CD4-positive, alpha-beta T cell treated with Interleukin-21 for 1 hour (primary cell): Measurements from ENCODE around the gene PCOLCE2.

Source experiments
- DNase-seq: peaks from one replicate; pipeline ENCODE4 v3.0.0-alpha.2; 2020

PCOLCE2 gene

DNA sequence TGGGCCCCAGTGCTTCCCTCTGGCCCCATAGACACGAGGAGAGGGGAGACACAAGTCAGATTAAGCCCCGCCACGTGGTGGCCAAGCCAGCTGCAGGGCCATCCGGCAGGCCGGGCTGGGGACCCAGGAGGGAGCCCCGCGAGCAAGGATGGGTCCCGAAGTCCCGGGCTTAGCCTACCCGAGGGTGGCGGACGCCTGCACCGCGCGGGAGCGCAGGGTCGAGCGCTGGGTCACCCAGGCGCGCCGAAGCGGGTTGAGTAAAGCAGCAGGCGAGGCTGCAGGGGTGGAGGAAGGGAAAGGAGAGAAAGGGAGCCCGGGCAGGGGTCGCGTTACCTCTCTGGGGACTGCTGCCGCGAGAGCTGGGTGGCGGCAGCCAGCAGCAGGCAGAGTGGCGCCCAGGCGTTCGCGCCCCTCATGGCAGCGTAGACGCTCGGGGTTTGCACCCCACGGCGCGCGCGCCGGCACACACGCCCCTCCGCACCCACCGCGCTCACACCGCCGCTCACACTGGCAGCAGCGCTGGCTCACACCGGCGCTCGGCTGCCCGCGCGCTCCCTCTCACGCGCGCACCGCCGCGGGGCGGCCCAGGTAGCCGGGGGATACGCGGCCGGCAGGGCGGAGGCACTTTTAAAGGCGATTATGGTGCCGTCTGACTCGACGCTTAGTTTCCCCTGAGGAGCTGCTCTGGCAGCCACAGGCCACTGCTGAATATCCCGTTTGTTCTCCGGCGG is at the start of gene PCOLCE2:
PCOLCE2 (minus strand) TSS at position 603 of the 731 bp plus-strand sequence; CDS start at position 416, 187 bp downstream.
- DNase-seq = no peak

GRCh38 chr3:142935963-142936362 is 47.1 kb upstream of the PCOLCE2 start:
- DNase-seq = no peak

GRCh38 chr3:142934887-142935269 is 46.0 kb upstream of the PCOLCE2 start:
- no peak for DNase-seq

DNA sequence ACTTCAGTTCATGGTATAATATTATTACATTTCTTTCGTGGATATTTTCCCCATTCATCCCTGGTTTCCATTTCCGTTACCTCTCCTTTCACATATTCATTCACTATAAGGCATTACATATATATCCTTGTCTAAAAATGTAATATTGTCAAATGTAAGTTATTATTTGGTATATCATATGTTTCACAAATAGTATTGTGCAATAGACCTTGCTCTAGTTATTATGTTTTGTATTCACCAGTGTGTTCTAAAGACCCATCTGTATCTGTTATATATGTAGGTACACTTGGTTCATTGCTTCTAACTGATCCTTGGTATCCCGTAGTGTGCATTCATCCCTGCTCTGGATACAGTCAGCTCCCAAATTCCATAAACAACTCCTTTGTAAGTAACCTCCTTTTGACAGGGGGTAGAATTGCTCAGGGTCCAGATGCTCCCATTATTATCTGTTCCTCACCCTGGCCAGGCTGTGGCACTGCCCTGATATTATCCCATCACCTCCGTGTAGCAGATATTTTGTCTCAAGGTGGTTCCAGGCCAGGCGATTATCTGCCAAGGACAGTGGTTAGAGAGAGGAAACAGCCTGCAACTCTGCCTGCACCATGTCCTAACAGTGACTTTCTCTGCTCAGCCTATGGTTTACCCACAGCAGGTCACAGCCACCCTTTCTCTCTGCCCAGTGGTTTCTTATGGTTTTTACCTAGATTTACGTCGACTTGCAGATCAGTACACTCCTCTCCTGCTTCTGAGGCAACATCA is 45.4 kb upstream of the PCOLCE2 start:
- no peak for DNase-seq

- peak; percentile 26 for DNase-seq
Measured at GRCh38 chr3:142931222-142931621, 42.3 kb upstream of the PCOLCE2 start.

- no peak for DNase-seq
Measured at GRCh38 chr3:142930463-142930862, 41.6 kb upstream of the PCOLCE2 start.

DNA sequence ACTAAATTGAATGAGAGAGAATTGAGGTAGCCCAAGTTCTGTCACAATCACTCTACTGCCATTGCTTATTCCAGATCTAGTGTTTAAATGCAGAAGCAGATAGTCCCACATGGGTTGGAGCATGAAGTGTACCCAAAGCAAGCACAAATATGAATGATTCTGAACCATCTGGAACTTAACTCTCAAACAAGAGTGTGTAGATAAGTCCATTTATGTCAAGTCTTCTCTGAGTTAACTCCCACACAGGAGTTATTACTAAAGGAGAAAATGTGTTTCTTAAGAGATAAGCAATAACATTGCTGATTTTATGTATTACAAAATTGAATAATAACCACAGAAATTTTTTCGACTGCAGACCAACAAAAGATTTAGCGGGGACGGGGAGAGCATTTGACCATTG is 41.0 kb upstream of the PCOLCE2 start:
- no peak for DNase-seq

DNA sequence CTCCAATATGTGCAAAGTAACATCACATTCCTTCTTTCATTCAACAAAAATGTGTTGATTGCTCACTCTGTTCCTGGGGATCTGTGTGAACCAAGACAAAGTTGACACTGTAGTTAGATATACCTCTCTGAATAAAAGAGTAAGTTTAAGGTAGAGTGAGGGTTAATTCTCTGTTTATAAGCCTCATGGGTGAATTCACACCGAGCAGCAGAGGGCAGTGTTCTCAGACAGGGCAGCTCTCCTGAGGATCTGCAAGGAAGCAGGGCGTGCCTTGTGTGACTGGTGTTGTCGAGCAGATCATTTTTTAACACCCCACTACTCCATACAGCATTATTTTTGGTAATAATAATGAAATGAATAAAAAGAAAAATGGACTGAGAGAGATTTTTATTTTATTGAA is 40.2 kb upstream of the PCOLCE2 start:
- DNase-seq = peak; percentile 33

DNA sequence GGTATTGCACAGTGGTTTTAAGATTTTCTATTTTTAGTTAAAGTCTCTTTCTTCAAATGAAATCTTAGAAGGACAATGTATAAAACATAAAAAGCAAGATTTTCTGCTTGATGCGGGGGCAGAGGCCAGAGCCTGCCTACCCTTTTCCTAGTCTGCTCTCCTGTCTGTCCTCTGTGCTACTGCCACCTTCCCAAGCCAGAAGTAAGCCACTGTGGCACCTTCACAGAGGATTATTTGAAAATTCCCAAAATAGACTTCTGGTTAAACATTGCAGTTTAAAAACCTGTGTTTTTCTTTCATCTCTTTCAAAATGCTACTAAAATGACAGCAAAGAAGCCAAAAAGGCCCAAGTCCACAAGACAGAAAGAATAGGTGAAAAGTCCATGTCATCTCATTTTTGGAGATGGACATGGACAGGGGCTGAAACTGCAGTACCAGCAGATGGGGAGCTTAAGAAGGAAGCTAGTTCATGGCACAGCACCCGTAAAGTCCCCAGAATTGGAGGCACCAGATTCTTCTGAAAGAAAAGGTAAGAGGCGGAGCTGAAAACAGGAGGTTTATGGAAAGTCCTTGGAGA is 37.6 kb upstream of the PCOLCE2 start:
- no peak for DNase-seq

DNA sequence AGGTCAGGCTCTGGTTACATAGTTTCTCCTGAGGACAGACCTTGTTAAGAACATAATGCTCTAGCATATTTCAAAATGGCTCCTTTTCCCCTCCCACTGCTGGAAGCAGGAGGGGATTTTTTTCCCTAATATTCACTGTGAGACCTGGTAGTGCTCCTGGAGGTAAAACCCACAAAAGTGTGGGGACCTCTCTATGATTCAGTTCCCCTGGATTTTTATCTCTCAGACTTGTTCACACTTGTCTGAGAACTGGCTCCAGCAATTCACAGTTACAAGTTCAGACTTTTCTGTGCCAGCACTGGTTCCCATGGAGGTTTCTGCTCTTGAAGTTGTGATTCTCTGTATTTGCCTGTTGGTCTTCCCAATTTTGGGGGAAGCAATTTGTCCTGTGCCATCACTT is 36.3 kb upstream of the PCOLCE2 start:
- DNase-seq = no peak

DNA sequence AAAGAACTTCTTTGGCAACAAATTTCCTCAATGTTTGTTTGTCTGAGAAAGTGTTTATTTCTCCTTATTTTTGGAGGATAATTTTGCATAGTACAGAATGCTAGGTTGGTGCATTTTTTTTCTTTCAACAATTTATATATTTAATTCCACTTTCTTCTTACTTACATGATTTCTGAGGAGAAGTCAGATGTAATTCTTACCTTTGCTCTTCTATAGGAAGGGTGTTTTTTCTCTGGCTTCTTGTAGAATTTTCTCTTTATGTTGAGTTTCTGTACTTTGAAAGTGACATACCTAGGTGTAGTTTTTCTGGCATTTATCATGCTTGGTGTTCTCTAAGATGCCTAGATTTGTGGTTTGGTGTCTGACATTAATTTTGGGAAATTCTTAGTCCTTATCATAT is 34.8 kb upstream of the PCOLCE2 start:
- DNase-seq = no peak

- DNase-seq = no peak
Measured at GRCh38 chr3:142916605-142917004, 27.7 kb upstream of the PCOLCE2 start.

DNA sequence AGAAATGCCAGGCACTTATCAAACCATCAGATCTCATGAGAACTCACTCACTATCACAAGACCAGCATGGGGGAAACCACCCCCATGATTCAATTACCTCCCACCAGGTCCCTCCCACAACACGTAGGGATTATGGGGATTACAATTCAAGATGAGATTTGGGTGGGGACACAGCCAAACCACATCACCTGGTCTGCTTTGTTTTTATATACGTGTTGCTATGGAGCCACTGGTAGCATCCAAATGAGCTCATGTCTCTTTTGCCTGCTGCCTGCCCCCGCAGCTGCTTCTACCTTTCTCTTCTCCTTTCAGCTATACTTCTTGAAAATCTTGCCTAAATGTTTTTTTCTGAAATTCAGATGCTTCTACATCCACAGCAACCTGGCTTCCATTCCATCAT is 26.8 kb upstream of the PCOLCE2 start:
- no peak for DNase-seq

DNA sequence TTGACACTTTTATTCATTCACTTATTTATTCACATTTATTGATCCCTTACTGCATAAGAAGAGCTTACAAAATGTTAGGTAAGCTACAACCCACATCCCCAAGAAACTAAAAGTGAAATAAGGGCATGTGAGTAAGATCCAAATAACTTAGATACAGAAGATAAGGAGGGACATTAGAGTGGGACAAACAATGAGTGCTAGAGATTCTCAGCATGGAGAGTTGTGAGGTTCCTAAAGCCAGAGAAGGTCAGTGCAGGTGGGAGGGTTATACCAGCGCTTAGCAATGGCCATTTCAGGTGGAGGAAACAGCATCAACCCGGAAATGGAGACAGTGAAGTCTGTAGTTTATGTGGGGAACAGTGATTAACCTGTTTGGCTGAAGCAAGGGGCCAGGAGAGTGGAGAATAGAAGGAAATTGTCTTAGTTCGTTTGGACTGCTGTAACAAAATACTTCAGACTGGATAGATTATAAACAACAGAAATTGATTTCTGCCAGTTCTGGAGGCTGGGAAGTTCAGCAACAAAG is 25.5 kb upstream of the PCOLCE2 start:
- no peak for DNase-seq

GRCh38 chr3:142913432-142913831 is 24.5 kb upstream of the PCOLCE2 start:
- DNase-seq = no peak

- DNase-seq = no peak
Measured at GRCh38 chr3:142912402-142913172, 23.7 kb upstream of the PCOLCE2 start.

DNA sequence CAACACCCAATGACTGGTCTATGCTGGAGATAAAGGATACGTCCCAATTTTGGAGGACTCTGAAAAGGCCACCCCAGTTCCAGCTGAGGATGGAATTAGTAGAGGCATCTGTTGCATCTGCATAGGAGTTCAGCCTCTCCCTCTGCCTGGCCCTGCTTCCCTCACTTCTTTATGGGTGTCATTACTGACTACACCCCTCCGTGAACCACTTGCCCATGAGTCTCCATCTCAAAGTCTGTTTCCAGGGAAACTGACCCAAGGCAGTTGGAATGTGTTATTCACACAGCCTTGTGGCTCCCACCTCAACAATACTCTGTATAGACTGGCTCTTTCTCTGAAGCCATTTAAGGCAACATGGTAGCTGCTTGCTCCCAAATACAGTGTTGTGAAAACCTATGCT is 21.4 kb upstream of the PCOLCE2 start:
- no peak for DNase-seq

GRCh38 chr3:142909282-142909681 is 20.4 kb upstream of the PCOLCE2 start:
- no peak for DNase-seq

GRCh38 chr3:142907996-142908395 is 19.1 kb upstream of the PCOLCE2 start:
- DNase-seq = no peak

- DNase-seq = no peak
Measured at GRCh38 chr3:142904639-142905436, 16.0 kb upstream of the PCOLCE2 start.

- DNase-seq = no peak
Measured at GRCh38 chr3:142902356-142902755, 13.5 kb upstream of the PCOLCE2 start.
